GM21360 (cell line): ENCODE measurements around the gene FOXC2.

ENCODE experiments used
- ATAC-seq: cut with Tn5 transposase; IDR thresholded peaks from one replicate; pipeline ENCODE4 v1.9.1; 2021; ENCODE audit warnings: mild to moderate bottlenecking, moderate library complexity; ENCODE audit not compliant: unreplicated experiment

The FOXC2 gene

GRCh38 chr16:86571530-86571915 is 4.9 kb downstream of the FOXC2 start:
- ATAC-seq: no peak

- ATAC-seq: no peak
Observed at GRCh38 chr16:86572041-86572521, 5.5 kb downstream of the FOXC2 start.

GRCh38 chr16:86572606-86573005 is 6.0 kb downstream of the FOXC2 start:
- no peak for ATAC-seq

- ATAC-seq: no peak
Observed at GRCh38 chr16:86573215-86573614, 6.6 kb downstream of the FOXC2 start.

- ATAC-seq: no peak
Observed at GRCh38 chr16:86573646-86574508, 7.2 kb downstream of the FOXC2 start.

- no peak for ATAC-seq
Observed at GRCh38 chr16:86574646-86575045, 8.0 kb downstream of the FOXC2 start.

GRCh38 chr16:86575095-86575685 is 8.6 kb downstream of the FOXC2 start:
- no peak for ATAC-seq

GRCh38 chr16:86575754-86576557 is 9.3 kb downstream of the FOXC2 start:
- ATAC-seq: no peak

- ATAC-seq: no peak
Observed at GRCh38 chr16:86576591-86577313, 10.1 kb downstream of the FOXC2 start.

GRCh38 chr16:86577314-86577971 is 10.8 kb downstream of the FOXC2 start:
- ATAC-seq: no peak

- ATAC-seq: no peak
Observed at GRCh38 chr16:86578061-86578599, 11.5 kb downstream of the FOXC2 start, which contains the start of gene FOXL1. Gene FOXL1, plus strand, starts transcription at chr16:86578549. Its CDS starts 175 bp downstream, at chr16:86578724.

- ATAC-seq: no peak
Observed at GRCh38 chr16:86578611-86579267, 12.1 kb downstream of the FOXC2 start.

- no peak for ATAC-seq
Observed at GRCh38 chr16:86579268-86580062, 12.8 kb downstream of the FOXC2 start.

GRCh38 chr16:86580063-86580790 is 13.6 kb downstream of the FOXC2 start:
- no peak for ATAC-seq

- ATAC-seq: no peak
Observed at GRCh38 chr16:86580791-86581170, 14.2 kb downstream of the FOXC2 start.

GRCh38 chr16:86581458-86581857 is 14.8 kb downstream of the FOXC2 start:
- ATAC-seq: no peak

- no peak for ATAC-seq
Observed at GRCh38 chr16:86584071-86584685, 17.5 kb downstream of the FOXC2 start.
